Left ventricle myocardium inferior (tissue), 1 donor: ENCODE data around the gene USP21. TPM values are rescaled to one million over a fixed set of nuclear protein-coding genes. Genes with fewer than 3 reads are reported as not detected.

Experiments used
- DNase-seq: peaks from one replicate; pipeline ENCODE4 v3.0.0-alpha.2; 2020
- H3K27ac ChIP-seq: fragments of 200-600 bp; replicated peaks from 2 replicates; pipeline ENCODE4 v1.8.0; 2021
- H3K27me3 ChIP-seq: fragments of 200-600 bp; 2 replicates; pipeline ENCODE4 v1.8.0; 2021; ENCODE audit warnings: low read depth
- H3K36me3 ChIP-seq: fragments of 200-600 bp; 2 replicates; pipeline ENCODE4 v1.8.0; 2021
- H3K4me1 ChIP-seq: fragments of 200-600 bp; 2 replicates; pipeline ENCODE4 v1.8.0; 2021
- H3K4me3 ChIP-seq: fragments of 200-600 bp; 2 replicates; pipeline ENCODE4 v1.8.0; 2021; ENCODE audit warnings: mild to moderate bottlenecking, moderate library complexity
- H3K9me3 ChIP-seq: fragments of 200-600 bp; replicated peaks from 2 replicates; pipeline ENCODE4 v1.8.0; 2021
- CTCF ChIP-seq: fragments of 200-600 bp; IDR thresholded peaks from 2 replicates; pipeline ENCODE4 v1.8.0; 2021; ENCODE audit warnings: antibody characterized with exemption, mild to moderate bottlenecking, borderline replicate concordance
- intact Hi-C: fragments of 100-400 bp; cut with micrococcal nuclease; formaldehyde crosslinking; loops from one replicate; pipeline ENCODE4 v1.11.0; 2022
- total RNA-seq: library from RNA; stranded (reverse); fragmentation: NEBNext Ultra II Directional; extraction: Animal tissue kit (Norgen Biotek cat#: 25700); gene quantifications from one replicate; pipeline ENCODE4 v1.2.1, GENCODE V29; 2021
- donor health status: DM: no; HTN: yes; CAD: no; lungs with severe emphysema.

Gene USP21
- total RNA-seq, 1 donor from 2014 or later, result 20.0 TPM

GRCh38 chr1:161131523-161132409 is 27.5 kb upstream of the USP21 start:
- intact Hi-C loops, result no loop called here
- Histone ChIP-seq H3K4me3 (peak overlapping the region; percentile 80), H3K36me3 (peaks cover 24% of the 10 kb centered on the region), H3K27ac (peak overlapping the region; percentile 97), H3K9me3 (no peaks in the 10 kb centered on the region), H3K4me1 (peaks cover 70% of the 10 kb centered on the region), H3K27me3 (no peaks in the 10 kb centered on the region)
- no peak for DNase-seq
- TF ChIP-seq CTCF, result no peak

- peaks cover 16% of the 10 kb centered on the region for H3K36me3 ChIP-seq
- H3K4me1 ChIP-seq, result peaks cover 71% of the 10 kb centered on the region
- H3K4me3 ChIP-seq, result peak within 1 kb of the TSS; percentile 80
- no peaks in the 10 kb centered on the region for H3K27me3 ChIP-seq
- peak; percentile 93 for DNase-seq
- no peaks in the 10 kb centered on the region for H3K9me3 ChIP-seq
- H3K27ac ChIP-seq, result peak within 1 kb of the TSS; percentile 97
- TF ChIP-seq CTCF, result no peak
- intact Hi-C loops, result no loop called here
These were observed 26.7 kb upstream of the USP21 start, which contains the start of gene DEDD for GRCh38 chr1:161132410-161133219. Gene DEDD, minus strand, starts transcription at chr1:161132667. Its CDS starts 8,205 bp downstream, at chr1:161124462.

- Histone ChIP-seq H3K36me3 (peaks cover 9% of the 10 kb centered on the region), H3K27ac (peak overlapping the region; percentile 97), H3K4me1 (peaks cover 71% of the 10 kb centered on the region), H3K27me3 (no peaks in the 10 kb centered on the region), H3K4me3 (peak overlapping the region; percentile 80), H3K9me3 (no peaks in the 10 kb centered on the region)
- intact Hi-C loops, result no loop called here
- no peak for DNase-seq
- TF ChIP-seq CTCF, result no peak
These were observed 26.0 kb upstream of the USP21 start for GRCh38 chr1:161133220-161133740.

GRCh38 chr1:161137881-161138280 is 21.4 kb upstream of the USP21 start:
- no peak for DNase-seq
- TF ChIP-seq CTCF, result no peak
- peaks cover 38% of the 10 kb centered on the region for H3K4me1 ChIP-seq
- H3K27ac ChIP-seq, result peak overlapping the region; percentile 45
- H3K4me3 ChIP-seq, result no peak overlapping the region
- intact Hi-C loops, result no loop called here
- no peaks in the 10 kb centered on the region for H3K36me3 ChIP-seq
- no peaks in the 10 kb centered on the region for H3K9me3 ChIP-seq
- H3K27me3 ChIP-seq, result no peaks in the 10 kb centered on the region

GRCh38 chr1:161138431-161138830 is 20.9 kb upstream of the USP21 start:
- no peaks in the 10 kb centered on the region for H3K27me3 ChIP-seq
- no peak for TF ChIP-seq CTCF
- DNase-seq, result no peak
- peaks cover 33% of the 10 kb centered on the region for H3K4me1 ChIP-seq
- H3K4me3 ChIP-seq, result no peak overlapping the region
- intact Hi-C loops, result no loop called here
- no peaks in the 10 kb centered on the region for H3K9me3 ChIP-seq
- no peaks in the 10 kb centered on the region for H3K36me3 ChIP-seq
- peak overlapping the region; percentile 23 for H3K27ac ChIP-seq
